ENCODE results near the gene NACC2. TPM values are rescaled to one million over a fixed set of nuclear protein-coding genes. Genes with fewer than 3 reads are reported as not detected.

NACC2 gene
- total RNA-seq, 4 donors from 2014 or later: 45.6 to 55.7 (median 49.8) TPM

DNA sequence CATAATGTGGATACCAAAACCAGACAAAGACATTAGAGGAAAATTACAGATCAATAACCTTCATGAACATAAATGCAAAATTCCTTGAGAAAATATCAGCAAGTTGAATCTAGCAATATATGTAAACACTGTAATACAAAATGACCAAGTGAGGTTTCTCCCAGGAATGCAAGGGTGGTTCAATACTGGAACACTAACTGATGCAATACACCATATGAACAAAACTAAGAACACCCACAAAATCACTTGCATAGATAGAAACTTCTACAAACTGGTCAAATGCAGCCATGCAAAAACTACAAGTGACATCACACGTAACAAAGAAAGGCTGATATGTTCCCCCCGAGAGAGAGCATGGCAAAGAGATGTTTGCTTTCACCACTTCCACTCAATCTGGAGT is 55.6 kb downstream of the NACC2 start:
- WGBS, 2 donors: 92 to 98% methylated on average over 2 of the region's 2 CpGs
- Histone ChIP-seq H3K4me1 (peaks cover 0 to 9% (median 0%) of the 10 kb centered on the region in 4 donors), H3K27me3 (no peaks in the 10 kb centered on the region), H3K27ac (no peak overlapping the region), H3K36me3 (peaks cover 0 to 59% (median 0%) of the 10 kb centered on the region in 3 donors), H3K9me3 (peaks cover 0 to 39% (median 5%) of the 10 kb centered on the region in 4 donors), H3K4me3 (no peak overlapping the region)
- DNase-seq (ENCODE audit: low spot score in 2 of 2): no peak
- TF ChIP-seq POLR2A (IDR thresholded peaks at IDR 0.05) (no peak), EP300 (IDR thresholded peaks at IDR 0.05) (no peak)
- TF ChIP-seq, protein P1, sequence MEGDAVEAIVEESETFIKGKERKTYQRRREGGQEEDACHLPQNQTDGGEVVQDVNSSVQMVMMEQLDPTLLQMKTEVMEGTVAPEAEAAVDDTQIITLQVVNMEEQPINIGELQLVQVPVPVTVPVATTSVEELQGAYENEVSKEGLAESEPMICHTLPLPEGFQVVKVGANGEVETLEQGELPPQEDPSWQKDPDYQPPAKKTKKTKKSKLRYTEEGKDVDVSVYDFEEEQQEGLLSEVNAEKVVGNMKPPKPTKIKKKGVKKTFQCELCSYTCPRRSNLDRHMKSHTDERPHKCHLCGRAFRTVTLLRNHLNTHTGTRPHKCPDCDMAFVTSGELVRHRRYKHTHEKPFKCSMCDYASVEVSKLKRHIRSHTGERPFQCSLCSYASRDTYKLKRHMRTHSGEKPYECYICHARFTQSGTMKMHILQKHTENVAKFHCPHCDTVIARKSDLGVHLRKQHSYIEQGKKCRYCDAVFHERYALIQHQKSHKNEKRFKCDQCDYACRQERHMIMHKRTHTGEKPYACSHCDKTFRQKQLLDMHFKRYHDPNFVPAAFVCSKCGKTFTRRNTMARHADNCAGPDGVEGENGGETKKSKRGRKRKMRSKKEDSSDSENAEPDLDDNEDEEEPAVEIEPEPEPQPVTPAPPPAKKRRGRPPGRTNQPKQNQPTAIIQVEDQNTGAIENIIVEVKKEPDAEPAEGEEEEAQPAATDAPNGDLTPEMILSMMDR (IDR thresholded peaks at IDR 0.05): no peak

DNA sequence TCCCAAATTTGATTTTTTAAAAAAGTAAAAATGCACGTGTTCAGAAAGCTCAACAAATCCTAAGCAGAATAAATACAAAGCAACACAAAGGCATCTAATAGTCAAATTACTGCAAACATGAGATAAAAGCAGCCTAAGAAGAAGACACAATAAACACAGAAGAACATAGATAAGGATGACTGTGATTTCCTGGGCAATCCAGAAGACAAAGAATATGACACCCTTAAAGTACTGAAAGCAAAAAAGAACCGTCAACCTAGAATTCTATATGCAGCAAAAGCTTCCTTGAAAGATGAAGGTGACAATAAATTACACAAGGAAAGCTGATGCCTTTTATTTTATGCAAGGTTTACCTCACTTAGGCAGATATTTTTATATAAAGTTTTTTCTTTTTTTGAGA is 58.2 kb downstream of the NACC2 start:
- 90 to 95% methylated on average over 2 of the region's 2 CpGs for WGBS, 2 donors
- Histone ChIP-seq H3K27ac (no peak overlapping the region), H3K27me3 (no peaks in the 10 kb centered on the region), H3K9me3 (peaks cover 0 to 39% (median 5%) of the 10 kb centered on the region in 4 donors), H3K4me3 (no peak overlapping the region), H3K4me1 (peaks cover 0 to 14% (median 11%) of the 10 kb centered on the region in 4 donors), H3K36me3 (peaks cover 0 to 60% (median 0%) of the 10 kb centered on the region in 3 donors)
- TF ChIP-seq POLR2A (IDR thresholded peaks at IDR 0.05) (no peak), EP300 (IDR thresholded peaks at IDR 0.05) (no peak)
- TF ChIP-seq, protein P1 (IDR thresholded peaks at IDR 0.05): no peak
- DNase-seq (ENCODE audit: low spot score in 2 of 2): no peak

DNA sequence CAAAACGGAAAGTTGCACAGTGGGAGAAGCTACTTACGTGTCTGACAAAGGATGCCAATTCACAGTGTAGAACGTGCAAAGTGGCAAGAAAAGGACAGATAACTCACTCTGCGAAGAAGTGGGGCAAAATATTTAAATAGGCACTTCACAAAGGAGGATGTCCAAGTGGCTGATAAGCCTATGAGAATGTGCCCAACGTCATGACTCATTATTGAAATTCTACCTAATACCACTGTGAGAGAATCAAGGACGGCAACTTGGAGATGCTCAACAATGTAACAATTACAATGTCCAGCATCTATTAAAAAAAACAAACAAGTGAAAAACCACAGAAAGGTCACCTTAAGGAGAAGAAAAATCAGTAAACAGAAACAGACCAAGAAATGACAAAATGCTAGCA is 59.0 kb downstream of the NACC2 start:
- no peaks in the 10 kb centered on the region for H3K27me3 ChIP-seq
- no peak overlapping the region for H3K27ac ChIP-seq
- H3K36me3 ChIP-seq: peaks cover 0 to 57% (median 0%) of the 10 kb centered on the region in 3 donors
- DNase-seq (ENCODE audit: low spot score in 2 of 2): no peak
- 67 to 78% methylated on average over 6 of the region's 6 CpGs for WGBS, 2 donors
- no peak overlapping the region for H3K4me3 ChIP-seq
- peaks cover 0 to 21% (median 13%) of the 10 kb centered on the region in 4 donors for H3K4me1 ChIP-seq
- H3K9me3 ChIP-seq: peaks cover 0 to 39% (median 5%) of the 10 kb centered on the region in 4 donors
- TF ChIP-seq, protein P1 (IDR thresholded peaks at IDR 0.05): no peak
- TF ChIP-seq POLR2A (IDR thresholded peaks at IDR 0.05): no peak
- TF ChIP-seq EP300 (IDR thresholded peaks at IDR 0.05): no peak

DNA sequence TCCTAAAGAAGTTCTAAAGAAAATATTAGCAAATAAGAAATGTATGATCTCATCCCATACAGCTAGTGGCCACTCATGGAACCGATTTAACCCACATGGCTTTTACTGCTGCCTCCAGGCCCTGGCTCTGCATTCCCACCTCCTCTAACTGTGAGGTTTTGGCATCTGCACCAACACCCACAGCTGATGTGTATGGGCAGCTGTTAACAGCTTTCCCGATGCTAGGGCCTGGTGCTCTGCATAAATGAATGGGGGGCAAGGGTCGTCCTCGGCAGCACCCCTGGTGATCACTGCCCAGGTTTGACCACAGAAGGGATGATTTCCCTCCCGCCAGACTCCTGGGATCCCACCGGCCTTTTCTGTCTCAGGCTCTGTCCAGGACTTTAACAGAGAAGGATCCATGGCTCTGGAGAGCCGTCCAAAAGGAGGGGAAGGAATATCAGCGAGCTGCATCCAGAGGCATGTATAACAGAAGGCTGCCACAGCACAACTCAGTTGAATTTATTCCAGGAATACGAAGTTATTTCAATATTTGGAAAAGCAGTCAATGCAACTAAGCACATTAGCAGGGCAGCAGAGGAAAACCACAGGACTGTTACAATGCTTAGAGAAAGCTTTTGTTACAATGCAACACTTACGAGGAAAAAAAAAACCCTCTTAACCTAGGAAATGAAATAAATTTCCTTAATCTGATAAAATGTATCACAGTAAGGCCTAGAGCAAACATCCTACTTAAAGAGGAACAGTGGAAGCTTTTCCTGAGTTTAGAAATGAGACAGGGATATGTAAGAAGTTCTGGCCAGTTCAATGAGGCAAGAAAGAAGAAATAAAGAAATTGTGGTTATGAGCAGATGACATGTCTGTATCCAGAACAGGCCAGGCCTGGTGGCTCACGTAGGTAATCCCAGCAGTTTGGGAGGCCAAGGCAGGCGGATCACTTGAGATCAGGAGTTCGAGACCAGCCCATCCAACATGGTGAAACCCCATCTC is 63.1 kb downstream of the NACC2 start:
- H3K36me3 ChIP-seq: peaks cover 0 to 33% (median 0%) of the 10 kb centered on the region in 3 donors
- WGBS, 2 donors: 57 to 58% methylated on average over 13 of the region's 13 CpGs
- peak overlapping the region in 2 of 4 donors; percentile 25 to 54 for H3K27ac ChIP-seq
- DNase-seq (ENCODE audit: low spot score in 2 of 2): no peak
- TF ChIP-seq EP300 (IDR thresholded peaks at IDR 0.05): no peak
- no peak for TF ChIP-seq POLR2A (IDR thresholded peaks at IDR 0.05)
- TF ChIP-seq, protein P1 (IDR thresholded peaks at IDR 0.05): no peak
- peaks cover 0 to 9% (median 0%) of the 10 kb centered on the region in 4 donors for H3K9me3 ChIP-seq
- no peaks in the 10 kb centered on the region for H3K27me3 ChIP-seq
- H3K4me1 ChIP-seq: peaks cover 0 to 25% (median 13%) of the 10 kb centered on the region in 4 donors
- H3K4me3 ChIP-seq: no peak overlapping the region

DNA sequence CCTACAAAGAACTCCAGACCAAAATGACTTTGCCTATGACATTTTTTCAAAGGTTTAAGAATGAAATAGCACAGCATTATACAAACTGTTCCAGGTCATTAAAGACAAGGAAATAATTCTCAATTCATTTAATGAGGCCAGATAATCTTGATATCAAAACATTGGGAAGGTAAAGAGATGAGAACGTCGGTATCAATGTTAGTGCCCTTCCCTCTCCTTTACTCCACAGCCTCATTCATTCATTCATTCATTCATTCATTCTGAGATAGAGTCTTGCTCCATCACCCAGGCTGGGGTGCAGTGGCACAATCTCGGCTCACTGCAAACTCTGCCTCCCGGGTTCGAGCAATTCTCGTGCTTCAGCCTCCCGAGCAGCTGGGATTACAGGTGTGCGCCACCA is 64.0 kb downstream of the NACC2 start:
- TF ChIP-seq EP300 (IDR thresholded peaks at IDR 0.05) (no peak), POLR2A (IDR thresholded peaks at IDR 0.05) (no peak)
- TF ChIP-seq, protein P1 (IDR thresholded peaks at IDR 0.05): no peak
- DNase-seq (ENCODE audit: low spot score in 2 of 2): no peak
- Histone ChIP-seq H3K4me3 (no peak overlapping the region), H3K27me3 (no peaks in the 10 kb centered on the region), H3K4me1 (peaks cover 0 to 31% (median 13%) of the 10 kb centered on the region in 4 donors), H3K9me3 (peaks cover 0 to under 1% (median 0%) of the 10 kb centered on the region in 4 donors), H3K36me3 (peaks cover 0 to 26% (median 0%) of the 10 kb centered on the region in 3 donors), H3K27ac (peak overlapping the region in 1 of 4 donors; percentile 25)
- WGBS, 2 donors: 96 to 97% methylated on average over 8 of the region's 8 CpGs
